GM19372 (cell line): ENCODE results near the gene MIA2.

Experiments used
- ATAC-seq: cut with Tn5 transposase; IDR thresholded peaks from one replicate; pipeline ENCODE4 v1.9.1; 2021; ENCODE audit warnings: mild to moderate bottlenecking, low read depth, moderate library complexity; ENCODE audit not compliant: unreplicated experiment

Gene MIA2

GRCh38 chr14:39431416-39432178, 197.9 kb downstream of the MIA2 start:
- peak; percentile 13 for ATAC-seq

- peak; percentile 74 for ATAC-seq
Measured at GRCh38 chr14:39432179-39432618, 198.5 kb downstream of the MIA2 start, which contains the start of gene FBXO33. Gene FBXO33 (minus strand): TSS chr14:39432433. CDS start chr14:39432162, 271 bp downstream.

GRCh38 chr14:39432619-39433451, 199.1 kb downstream of the MIA2 start:
- peak; percentile 62 for ATAC-seq

- no peak for ATAC-seq
Measured at GRCh38 chr14:39433452-39433813, 199.7 kb downstream of the MIA2 start.

- no peak for ATAC-seq
Measured at GRCh38 chr14:39434401-39434800, 200.7 kb downstream of the MIA2 start.

- no peak for ATAC-seq
Measured at GRCh38 chr14:39435241-39435640, 201.5 kb downstream of the MIA2 start.
